Measurements from ENCODE around the gene MAF. TPM values are rescaled to one million over a fixed set of nuclear protein-coding genes. Genes with fewer than 3 reads are reported as not detected.

MAF gene
- total RNA-seq, 1 experiment from 2014 or later, result 4.9 TPM

DNA sequence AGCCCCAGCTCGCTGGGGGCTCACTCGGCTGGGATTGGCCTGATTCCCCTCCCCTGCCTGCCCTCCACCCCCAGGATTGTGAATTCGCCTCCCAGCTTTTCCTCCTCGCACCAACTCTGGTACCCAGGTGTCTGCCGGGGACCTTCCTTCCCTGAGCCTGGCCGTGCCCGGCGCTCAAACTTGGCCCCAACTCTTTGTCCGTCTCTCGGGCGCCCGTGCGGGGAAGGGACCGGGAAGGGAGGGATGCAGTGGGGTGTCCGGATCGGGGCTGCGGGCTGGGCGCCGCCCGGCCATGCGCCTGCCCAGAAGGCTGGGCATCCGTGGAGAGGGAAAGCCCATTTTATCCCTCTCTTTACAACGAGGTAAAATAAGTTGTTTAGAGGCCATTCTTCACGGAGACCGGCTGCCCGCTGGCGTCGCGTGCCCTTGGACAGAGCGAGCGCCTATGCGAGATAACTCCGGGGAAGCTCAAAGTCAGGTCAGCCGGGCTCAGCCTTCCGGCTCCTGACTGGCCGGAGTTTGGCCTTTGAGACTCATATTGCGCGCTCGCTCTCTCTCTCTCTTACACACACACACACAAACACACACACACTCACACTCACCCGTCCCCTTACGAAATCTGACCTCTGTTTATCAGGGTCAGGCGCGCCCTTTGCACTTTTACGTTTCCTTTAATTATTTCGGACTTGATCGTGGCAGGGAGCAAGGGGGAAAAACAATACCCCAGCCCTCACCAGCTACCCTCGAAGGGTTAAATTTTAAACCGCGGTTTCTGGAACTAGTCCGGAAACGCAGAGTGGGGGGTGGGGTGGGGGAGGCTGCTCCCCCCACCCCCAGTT is 774 bp upstream of the MAF start:
- peak overlapping the region; percentile 80 for H3K14ac ChIP-seq (ENCODE audit: insufficient read depth, low read length)
- H3K9ac ChIP-seq (ENCODE audit: extremely low read depth, insufficient read length, low read length), result peak overlapping the region; percentile 58
- no peaks in the 10 kb centered on the region for H3K79me1 ChIP-seq (ENCODE audit: insufficient read depth, low read depth, low read length, poor library complexity, severe bottlenecking)
- H3K27ac ChIP-seq (ENCODE audit: insufficient read length, low read depth, low read length), result no peak overlapping the region
- no peaks in the 10 kb centered on the region for H3K79me2 ChIP-seq (ENCODE audit: insufficient read depth, low read length)
- H3K27me3 Mint-ChIP-seq (ENCODE audit: low read depth), result peaks cover 20% of the 10 kb centered on the region
- peak overlapping the region; percentile 73 to 96 for H3K4me3 Mint-ChIP-seq
- peaks cover 24 to 28% of the 10 kb centered on the region in 2 experiments for H3K4me1 Mint-ChIP-seq
- no peak for TF ChIP-seq CTCF (conservative IDR thresholded peaks at IDR 0.05)
- no peaks in the 10 kb centered on the region; a peak in 1 of 7 replicates for H3K36me3 Mint-ChIP-seq (ENCODE audit: insufficient read depth in 1 of 3, low read depth in 3 of 3)
- no peak overlapping the region for H2AK5ac ChIP-seq (ENCODE audit: insufficient read length, low read length)
- H3K9me3 ChIP-seq (ENCODE audit: control insufficient read depth, low read depth, low read length), result no peaks in the 10 kb centered on the region
- H2BK20ac ChIP-seq (ENCODE audit: low read depth, low read length, poor library complexity, severe bottlenecking), result no peak overlapping the region
- WGBS (ENCODE audit: extremely low coverage, insufficient read length, low lambda C conversion rate), result no CpG with 5 or more reads among the region's 51 CpGs
- H3K4me1 ChIP-seq (ENCODE audit: insufficient read depth, low read length), result no peaks in the 10 kb centered on the region
- H3K9me3 Mint-ChIP-seq, result no peaks in the 10 kb centered on the region
- no peaks in the 10 kb centered on the region for H4K20me1 ChIP-seq (ENCODE audit: control insufficient read depth, insufficient read depth, insufficient read length)
- peak; percentile 38 for DNase-seq
- no peak overlapping the region for H3K23ac ChIP-seq (ENCODE audit: insufficient read length, low read depth, low read length)
- H2BK5ac ChIP-seq (ENCODE audit: insufficient read length, low read length), result no peak overlapping the region
- H2AFZ ChIP-seq (ENCODE audit: low read length), result no peak overlapping the region
- peak overlapping the region; percentile 92 for H3K4me2 ChIP-seq (ENCODE audit: insufficient read depth, insufficient read length, low read length)
- no peaks in the 10 kb centered on the region; the same call in 1 of the 2 replicates for H3K27me3 ChIP-seq (ENCODE audit: insufficient read depth, low read length)
- H2BK120ac ChIP-seq (ENCODE audit: low read depth, low read length, poor library complexity, severe bottlenecking), result no peak overlapping the region
- no peak overlapping the region for H4K5ac ChIP-seq (ENCODE audit: insufficient read length, low read depth, low read length)
- no peak overlapping the region for H2BK15ac ChIP-seq (ENCODE audit: low read depth, low read length)
- H3K18ac ChIP-seq (ENCODE audit: insufficient read length, low read depth, low read length), result peak overlapping the region; percentile 77
- H2BK12ac ChIP-seq (ENCODE audit: insufficient read length, low read depth, low read length), result no peak overlapping the region
- H3K56ac ChIP-seq (ENCODE audit: insufficient read length, low read depth, low read length), result no peak overlapping the region
- no peak overlapping the region for H3K4ac ChIP-seq (ENCODE audit: low read depth, low read length)
- H3K27ac Mint-ChIP-seq, result peak overlapping the region in 1 of 3 experiments; percentile 22; a peak in 1 of 7 replicates
- H3T11ph ChIP-seq (ENCODE audit: low read length), result no peak overlapping the region
- H4K91ac ChIP-seq (ENCODE audit: insufficient read length, low read depth, low read length), result no peak overlapping the region
- peaks cover 20% of the 10 kb centered on the region for H3K23me2 ChIP-seq (ENCODE audit: insufficient read length, low read depth, low read length, poor library complexity, severe bottlenecking)
- no peak overlapping the region for H4K8ac ChIP-seq (replicated peaks; ENCODE audit: insufficient read length, low read depth, low read length)
